K562 (cell line): Measurements from ENCODE around the gene SLC35A4. TPM values are rescaled to one million over a fixed set of nuclear protein-coding genes. Genes with fewer than 3 reads are reported as not detected.

ENCODE experiments used
- CBFA2T3 ChIP-seq: fragments of 450-650 bp; IDR thresholded peaks from 2 replicates; pipeline ENCODE4 v1.6.1; 2017
- CHD7 ChIP-seq: fragments of 200-600 bp; sonication (generic); IDR thresholded peaks from one replicate; pipeline ENCODE4 v1.6.1; 2012; ENCODE audit warnings: mild to moderate bottlenecking, low read depth, low read length, inconsistent platforms
- NKRF ChIP-seq: fragments of 450-650 bp; IDR thresholded peaks from 2 replicates; pipeline ENCODE4 v1.6.1; 2016; ENCODE audit warnings: borderline replicate concordance
- SMAD3 ChIP-seq: fragments of 450-650 bp; formaldehyde crosslinking; conservative IDR thresholded peaks from 2 replicates; pipeline ENCODE4 v1.4.0; 2020; ENCODE audit warnings: mild to moderate bottlenecking
- SMARCE1 ChIP-seq: fragments of 450-650 bp; IDR thresholded peaks from 2 replicates; pipeline ENCODE4 v1.7.1; 2016; ENCODE audit warnings: mild to moderate bottlenecking
- ZNF239 ChIP-seq: fragments of 250-450 bp; sonication (Bioruptor Pico); IDR thresholded peaks from 2 replicates; pipeline ENCODE4 v1.4.0; 2020; ENCODE audit warnings: mild to moderate bottlenecking
- polyA plus RNA-seq, 8 experiments: library from polyadenylated mRNA; depleted of rRNA in 4 of 8; stranded (reverse) in 5 of 8; unstranded in 3 of 8; fragments of >200 nt; fragmentation: Nextera tagmentation in 2 of 8; fragmentation: Illumina TruSeq in 1 of 8; extraction: Ambion mirVana in 2 of 8; extraction: Trizol in 1 of 8; gene quantifications; 2 replicates each; pipeline versions ENCODE4 v1.2.1 to v1.2.3, GENCODE V29; 2011 to 2014; ENCODE audit warnings: inconsistent platforms in 1 of 8, missing spikeins in 1 of 8
- total RNA-seq, 7 experiments: library from RNA; depleted of rRNA in 6 of 7; stranded (reverse); fragments of >200 nt in 6 of 7; fragmentation: Illumina TruSeq in 2 of 7; extraction: Trizol in 2 of 7; gene quantifications; 2 replicates each; pipeline versions ENCODE4 v1.2.1 to v1.2.3, GENCODE V29; 2011 to 2021; ENCODE audit warnings: low replicate concordance in 1 of 7

SLC35A4 gene
- total and polyA plus RNA-seq, 9 of the 15 experiments (the other 6 are each of a cell fraction or from before 2014, with no cell fraction given) = 21.8 to 171 (median 42.5) TPM

GRCh38 chr5:140564196-140565023 lies at the start of gene SLC35A4, which contains the start of gene APBB3 (continued):
- TF ChIP-seq CHD7 (no peak), SMARCE1 (no peak), SMAD3 (CRISPR knock-in tag) (no peak), CBFA2T3 (no peak), ZNF239 (CRISPR knock-in tag) (no peak), NKRF (peak; percentile 23; the same call in 1 of the 2 replicates)
